HG03039 (cell line): ENCODE results near the gene LRRC4C.

Source experiments
- ATAC-seq: cut with Tn5 transposase; IDR thresholded peaks from one replicate; pipeline ENCODE4 v1.9.1; 2021; ENCODE audit warnings: mild to moderate bottlenecking, moderate library complexity; ENCODE audit not compliant: unreplicated experiment

The LRRC4C gene

DNA sequence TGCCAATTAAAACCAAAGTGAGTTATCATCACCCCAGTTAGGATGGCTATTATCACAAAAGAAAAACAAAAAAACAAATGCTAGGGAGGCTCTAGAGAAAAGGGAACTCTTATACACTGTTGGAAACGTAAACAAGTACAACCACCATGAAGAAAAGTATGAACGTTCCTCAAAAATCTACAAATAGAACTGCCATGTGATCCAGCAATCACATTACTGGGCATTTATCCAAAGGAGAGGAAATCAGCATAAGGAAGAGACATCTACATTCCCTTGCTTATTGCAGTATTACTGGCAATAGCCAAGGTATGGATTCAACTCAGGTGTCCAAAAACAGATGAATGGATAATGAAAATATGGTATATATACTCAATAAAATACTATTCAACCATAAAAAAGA is 1145.1 kb downstream of the LRRC4C start:
- no peak for ATAC-seq

GRCh38 chr11:40306938-40307548 is 1152.4 kb downstream of the LRRC4C start:
- peak; percentile 61 for ATAC-seq

GRCh38 chr11:40302669-40303068 is 1156.8 kb downstream of the LRRC4C start:
- no peak for ATAC-seq

GRCh38 chr11:40295466-40295865 is 1164.0 kb downstream of the LRRC4C start:
- no peak for ATAC-seq

GRCh38 chr11:40294741-40295140 is 1164.7 kb downstream of the LRRC4C start:
- no peak for ATAC-seq

GRCh38 chr11:40294349-40294735 is 1165.1 kb downstream of the LRRC4C start:
- no peak for ATAC-seq

GRCh38 chr11:40293655-40294348 is 1165.7 kb downstream of the LRRC4C start:
- ATAC-seq = peak; percentile 95

GRCh38 chr11:40292721-40293508 is 1166.5 kb downstream of the LRRC4C start:
- no peak for ATAC-seq

DNA sequence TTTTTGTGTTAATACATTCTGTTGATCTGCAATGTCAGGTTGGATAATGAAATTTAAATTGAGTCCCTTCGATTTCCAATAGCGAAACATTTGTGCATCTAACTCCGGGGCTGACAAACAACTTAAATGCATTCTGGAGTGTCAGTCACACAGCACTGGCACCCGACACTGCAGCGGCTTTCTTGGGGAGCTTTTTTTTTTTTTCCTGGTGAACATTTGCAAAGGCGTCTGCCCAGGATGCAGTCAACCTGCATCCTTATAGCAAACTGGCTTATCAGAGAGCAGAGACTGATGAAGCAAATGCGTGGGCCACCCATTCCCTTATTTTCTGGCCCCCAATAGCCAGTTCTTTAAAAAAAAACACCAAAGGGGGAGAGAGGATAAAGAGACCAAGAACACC is 1167.7 kb downstream of the LRRC4C start:
- no peak for ATAC-seq

DNA sequence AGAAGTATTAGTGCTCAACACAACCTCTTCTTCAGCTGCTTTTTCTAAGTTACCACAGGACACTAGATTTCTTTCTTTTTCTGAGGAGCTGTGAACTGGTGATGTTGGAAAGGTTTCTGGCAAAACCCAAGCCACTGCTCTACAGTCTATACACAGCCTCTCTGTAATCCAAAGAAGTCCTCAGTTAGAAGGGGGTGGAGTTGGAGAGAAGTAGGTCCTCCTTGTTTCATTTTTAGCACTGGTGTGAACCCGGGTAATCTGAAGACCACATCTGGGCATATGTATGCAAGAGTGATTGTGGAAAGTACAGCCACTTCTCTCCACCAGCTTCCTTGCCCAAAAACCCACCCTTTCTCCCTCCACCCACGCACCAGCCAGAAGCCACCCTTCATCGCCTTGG is 1168.1 kb downstream of the LRRC4C start:
- no peak for ATAC-seq

DNA sequence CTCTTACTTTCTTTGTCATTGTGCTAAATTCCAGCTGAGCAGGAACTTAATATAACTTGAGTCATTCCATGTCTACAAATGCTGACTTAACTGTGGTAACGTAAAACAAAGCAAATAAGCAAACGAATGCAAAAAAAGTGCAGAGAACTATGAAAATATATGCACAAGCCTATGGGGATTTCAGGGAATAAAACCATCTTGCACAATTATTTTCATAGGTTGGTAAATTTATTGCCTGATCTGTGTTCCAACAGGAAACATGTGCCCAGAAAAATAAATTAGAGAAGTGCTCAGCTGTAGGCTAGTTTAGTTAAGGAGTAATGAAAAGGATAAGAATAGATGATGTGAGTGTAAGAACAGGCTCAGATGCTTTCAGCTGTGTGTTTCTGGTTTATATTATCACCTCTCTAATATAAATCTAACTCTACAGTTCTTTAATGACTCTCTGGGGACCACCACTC is 1169.3 kb downstream of the LRRC4C start:
- ATAC-seq = no peak

- no peak for ATAC-seq
These were observed 1170.1 kb downstream of the LRRC4C start for GRCh38 chr11:40289370-40289769.

DNA sequence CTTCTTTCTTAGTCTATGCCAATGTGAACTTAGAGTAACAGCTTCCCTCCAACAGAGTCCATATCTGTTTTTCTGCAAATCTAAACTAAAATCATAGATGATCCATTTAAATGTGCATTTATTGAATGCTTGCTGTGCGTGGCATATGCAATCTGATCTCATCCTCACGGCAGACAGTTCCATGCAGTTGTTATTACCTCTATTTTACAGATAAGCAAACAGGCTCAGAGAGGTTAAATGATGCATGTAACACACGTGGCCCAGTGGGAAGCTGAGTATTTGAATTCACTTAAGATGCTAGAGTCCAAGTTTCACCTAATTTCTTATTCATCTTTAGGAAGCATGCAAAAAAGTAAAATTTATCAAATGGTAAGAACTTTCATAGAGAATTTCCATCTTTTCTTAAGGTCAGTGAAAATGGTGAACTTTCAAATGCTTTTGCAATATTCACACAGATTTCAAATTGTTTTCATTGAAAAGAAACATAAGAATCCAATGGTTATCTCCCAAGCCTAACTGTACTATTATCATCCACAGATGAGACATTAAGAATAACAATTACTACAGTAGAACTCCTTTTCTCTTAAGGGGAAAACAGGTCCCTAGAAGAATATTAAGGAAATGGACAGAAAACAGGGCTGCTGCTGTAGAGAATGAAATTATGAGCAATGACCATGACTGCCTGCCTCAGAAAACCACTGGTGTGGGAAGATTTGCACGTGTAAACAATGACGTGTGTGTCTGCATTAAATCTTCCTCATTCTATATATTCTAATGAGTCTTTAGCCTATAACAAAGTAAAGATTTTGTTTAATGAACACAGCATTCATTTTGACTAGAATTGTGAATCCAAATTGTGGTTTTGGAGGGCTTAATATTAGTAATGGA is 1171.3 kb downstream of the LRRC4C start:
- ATAC-seq = no peak

DNA sequence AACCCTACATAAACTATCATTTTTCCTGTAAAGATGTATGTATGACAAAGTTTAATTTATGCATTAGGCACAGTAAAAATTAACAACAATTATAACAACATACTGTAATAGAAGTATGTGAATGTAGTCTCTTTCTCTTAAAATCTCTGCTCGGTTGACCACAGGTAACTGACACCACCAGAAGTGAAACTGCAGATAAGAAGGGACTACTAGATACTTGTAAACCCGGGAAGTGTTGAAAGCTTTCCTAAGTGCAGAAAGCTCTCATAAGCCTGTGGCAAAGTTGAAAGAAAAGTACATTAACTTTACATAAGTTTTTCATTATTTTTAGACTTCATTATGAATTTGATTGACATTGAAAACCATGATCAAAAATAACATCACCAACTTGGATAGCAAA is 1173.3 kb downstream of the LRRC4C start:
- no peak for ATAC-seq

- no peak for ATAC-seq
These were observed 1173.9 kb downstream of the LRRC4C start for GRCh38 chr11:40285558-40285957.

DNA sequence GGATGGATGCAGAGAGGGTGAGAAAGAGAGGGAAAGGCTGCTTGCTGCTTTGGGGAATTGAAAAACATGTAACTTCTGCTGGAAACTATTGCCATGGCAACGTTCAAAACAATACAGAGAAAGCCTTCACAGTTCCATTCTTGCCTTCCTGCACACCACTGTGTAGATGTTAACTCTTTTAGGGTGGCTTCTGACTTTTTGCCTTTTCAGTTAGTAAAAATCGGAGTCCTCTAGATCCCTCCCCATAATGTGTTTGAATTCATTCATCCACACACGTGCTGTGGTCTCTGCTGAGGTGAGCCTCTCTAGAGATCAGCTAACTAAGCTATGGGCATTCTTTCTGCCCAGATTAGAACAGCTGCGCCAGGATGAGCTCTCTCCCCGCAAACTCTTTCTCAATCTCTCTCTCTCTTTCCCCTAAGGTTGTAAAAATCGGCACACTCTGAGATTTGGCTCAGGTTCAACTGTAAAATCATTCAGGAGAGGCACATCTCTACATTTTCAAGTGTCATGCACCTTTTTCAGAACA is 1178.3 kb downstream of the LRRC4C start:
- ATAC-seq = no peak

GRCh38 chr11:40280159-40281051 is 1179.0 kb downstream of the LRRC4C start:
- no peak for ATAC-seq

DNA sequence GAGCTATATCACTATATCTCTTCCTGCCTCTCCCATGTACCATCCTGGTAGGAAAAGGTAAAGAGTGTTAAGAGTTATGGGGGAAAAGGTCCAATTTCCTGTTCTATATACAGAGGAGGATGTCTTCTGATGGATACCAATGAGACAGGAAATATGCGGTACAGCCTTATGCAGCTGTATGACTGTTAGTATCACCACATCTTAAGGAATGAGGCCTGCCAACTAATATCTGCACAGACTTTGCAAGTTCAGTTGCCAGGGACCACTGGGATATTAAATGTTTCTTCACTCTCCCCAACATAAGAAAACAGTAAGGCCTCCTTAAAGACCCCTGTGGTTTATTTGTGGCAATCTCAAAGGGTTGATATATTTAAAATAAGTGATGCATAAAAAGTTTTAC is 1182.5 kb downstream of the LRRC4C start:
- ATAC-seq = no peak

- ATAC-seq = no peak
These were observed 1185.4 kb downstream of the LRRC4C start for GRCh38 chr11:40274017-40274416.
